ENCODE data around the gene QSER1. TPM values are rescaled to one million over a fixed set of nuclear protein-coding genes. Genes with fewer than 3 reads are reported as not detected.
"Not testable (repeated sequence)": the region's sequence is repeated elsewhere in the genome, so short reads cannot be mapped to it uniquely, and the experiment has no call there.

The QSER1 gene
- total and polyA plus RNA-seq, 4 donors: 3.5 to 59.9 (median 10.6) TPM

- H3K4me3 ChIP-seq; H3K27me3 ChIP-seq (ENCODE audit: control insufficient read depth in 3 of 3, insufficient read depth in 3 of 3, low read length in 2 of 3); H3K9ac ChIP-seq (ENCODE audit: insufficient read depth in 1 of 2, low read length in 2 of 2); H3K4me1 ChIP-seq (ENCODE audit: control insufficient read depth in 5 of 5, insufficient read depth in 5 of 5, low read length in 5 of 5); ATAC-seq (ENCODE audit: insufficient read depth, low FRiP score); H3K27ac ChIP-seq (ENCODE audit: low read depth in 1 of 2, low read length in 1 of 2); DNase-seq; H3K9me3 ChIP-seq (ENCODE audit: control insufficient read depth in 4 of 4, insufficient read depth in 3 of 4, low read length in 3 of 4): not testable (repeated sequence)
- WGBS, 2 donors: 96 to 99% methylated on average over 3 of the region's 3 CpGs
- H3K36me3 ChIP-seq (ENCODE audit: control insufficient read depth in 4 of 4, insufficient read depth in 4 of 4, low read length in 4 of 4): peaks cover 13 to 39% (median 30%) of the 10 kb centered on the region in 4 donors
Observed at GRCh38 chr11:32937283-32937682, 44.7 kb downstream of the QSER1 start.

GRCh38 chr11:32939046-32939445 lies 46.4 kb downstream of the QSER1 start:
- H3K4me3 ChIP-seq: no peak overlapping the region
- no peak overlapping the region for H3K9ac ChIP-seq (ENCODE audit: insufficient read depth in 1 of 2, low read length in 2 of 2)
- TF ChIP-seq, protein P1, sequence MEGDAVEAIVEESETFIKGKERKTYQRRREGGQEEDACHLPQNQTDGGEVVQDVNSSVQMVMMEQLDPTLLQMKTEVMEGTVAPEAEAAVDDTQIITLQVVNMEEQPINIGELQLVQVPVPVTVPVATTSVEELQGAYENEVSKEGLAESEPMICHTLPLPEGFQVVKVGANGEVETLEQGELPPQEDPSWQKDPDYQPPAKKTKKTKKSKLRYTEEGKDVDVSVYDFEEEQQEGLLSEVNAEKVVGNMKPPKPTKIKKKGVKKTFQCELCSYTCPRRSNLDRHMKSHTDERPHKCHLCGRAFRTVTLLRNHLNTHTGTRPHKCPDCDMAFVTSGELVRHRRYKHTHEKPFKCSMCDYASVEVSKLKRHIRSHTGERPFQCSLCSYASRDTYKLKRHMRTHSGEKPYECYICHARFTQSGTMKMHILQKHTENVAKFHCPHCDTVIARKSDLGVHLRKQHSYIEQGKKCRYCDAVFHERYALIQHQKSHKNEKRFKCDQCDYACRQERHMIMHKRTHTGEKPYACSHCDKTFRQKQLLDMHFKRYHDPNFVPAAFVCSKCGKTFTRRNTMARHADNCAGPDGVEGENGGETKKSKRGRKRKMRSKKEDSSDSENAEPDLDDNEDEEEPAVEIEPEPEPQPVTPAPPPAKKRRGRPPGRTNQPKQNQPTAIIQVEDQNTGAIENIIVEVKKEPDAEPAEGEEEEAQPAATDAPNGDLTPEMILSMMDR (IDR thresholded peaks at IDR 0.05; ENCODE audit: control extremely low read depth, extremely low read depth): no peak
- WGBS, 2 donors: 57 to 76% methylated on average over 1 of the region's 1 CpG
- ATAC-seq (ENCODE audit: insufficient read depth, low FRiP score): no peak
- peaks cover 0 to 4% (median 0%) of the 10 kb centered on the region in 5 donors for H3K4me1 ChIP-seq (ENCODE audit: control insufficient read depth in 5 of 5, insufficient read depth in 5 of 5, low read length in 5 of 5)
- H3K36me3 ChIP-seq (ENCODE audit: control insufficient read depth in 4 of 4, insufficient read depth in 4 of 4, low read length in 4 of 4): peaks cover 6 to 22% (median 12%) of the 10 kb centered on the region in 4 donors
- no peaks in the 10 kb centered on the region for H3K27me3 ChIP-seq (ENCODE audit: control insufficient read depth in 3 of 3, insufficient read depth in 3 of 3, low read length in 2 of 3)
- peak in 2 of 3 donors; percentile 22 to 38 for DNase-seq
- no peaks in the 10 kb centered on the region for H3K9me3 ChIP-seq (ENCODE audit: control insufficient read depth in 4 of 4, insufficient read depth in 3 of 4, low read length in 3 of 4)
- H3K27ac ChIP-seq (ENCODE audit: low read depth in 1 of 2, low read length in 1 of 2): no peak overlapping the region

DNA sequence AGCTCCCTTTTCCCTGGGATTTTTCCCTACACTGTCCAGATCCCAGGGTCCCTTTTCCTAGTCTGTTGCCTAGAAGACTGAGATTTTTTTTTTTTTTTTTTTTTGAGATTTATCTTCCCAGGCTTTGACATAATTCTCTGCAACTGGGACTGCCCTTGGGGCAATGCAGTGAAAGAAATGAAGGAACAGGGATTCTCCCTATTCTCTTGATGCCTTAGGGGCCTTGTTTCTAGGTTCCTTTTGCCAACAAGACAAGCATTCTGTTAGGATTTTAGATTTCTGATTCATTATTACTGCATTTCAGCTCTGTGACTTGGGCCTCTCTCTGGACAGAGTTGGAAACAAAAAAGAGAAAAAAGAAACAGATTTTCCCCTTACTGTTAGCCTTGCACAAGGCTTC lies 47.3 kb downstream of the QSER1 start:
- H3K9me3 ChIP-seq (ENCODE audit: control insufficient read depth in 4 of 4, insufficient read depth in 3 of 4, low read length in 3 of 4): no peaks in the 10 kb centered on the region
- peaks cover 0 to 4% (median 0%) of the 10 kb centered on the region in 5 donors for H3K4me1 ChIP-seq (ENCODE audit: control insufficient read depth in 5 of 5, insufficient read depth in 5 of 5, low read length in 5 of 5)
- no peak overlapping the region for H3K4me3 ChIP-seq
- no peaks in the 10 kb centered on the region for H3K27me3 ChIP-seq (ENCODE audit: control insufficient read depth in 3 of 3, insufficient read depth in 3 of 3, low read length in 2 of 3)
- no peak for DNase-seq
- H3K36me3 ChIP-seq (ENCODE audit: control insufficient read depth in 4 of 4, insufficient read depth in 4 of 4, low read length in 4 of 4): peaks cover 2 to 16% (median 5%) of the 10 kb centered on the region in 4 donors
- no peak overlapping the region for H3K27ac ChIP-seq (ENCODE audit: low read depth in 1 of 2, low read length in 1 of 2)
- no peak for ATAC-seq (ENCODE audit: insufficient read depth, low FRiP score)
- H3K9ac ChIP-seq (ENCODE audit: insufficient read depth in 1 of 2, low read length in 2 of 2): no peak overlapping the region
- TF ChIP-seq, protein P1 (IDR thresholded peaks at IDR 0.05; ENCODE audit: control extremely low read depth, extremely low read depth): no peak

- ATAC-seq (ENCODE audit: insufficient read depth, low FRiP score) (no peak), DNase-seq (no peak)
- Histone ChIP-seq H3K36me3 (ENCODE audit: control insufficient read depth in 4 of 4, insufficient read depth in 4 of 4, low read length in 4 of 4) (peaks cover 0 to 11% (median 4%) of the 10 kb centered on the region in 4 donors), H3K9me3 (ENCODE audit: control insufficient read depth in 4 of 4, insufficient read depth in 3 of 4, low read length in 3 of 4) (no peaks in the 10 kb centered on the region), H3K4me1 (ENCODE audit: control insufficient read depth in 5 of 5, insufficient read depth in 5 of 5, low read length in 5 of 5) (peaks cover 0 to 4% (median 0%) of the 10 kb centered on the region in 5 donors), H3K27ac (ENCODE audit: low read depth in 1 of 2, low read length in 1 of 2) (no peak overlapping the region), H3K27me3 (ENCODE audit: control insufficient read depth in 3 of 3, insufficient read depth in 3 of 3, low read length in 2 of 3) (no peaks in the 10 kb centered on the region), H3K4me3 (no peak overlapping the region), H3K9ac (ENCODE audit: insufficient read depth in 1 of 2, low read length in 2 of 2) (no peak overlapping the region)
- WGBS, 2 donors: 80 to 84% methylated on average over 1 of the region's 1 CpG
- TF ChIP-seq, protein P1 (IDR thresholded peaks at IDR 0.05; ENCODE audit: control extremely low read depth, extremely low read depth): no peak
Observed at GRCh38 chr11:32940865-32941264, 48.3 kb downstream of the QSER1 start.

Data from lung (tissue), 12 donors.